ENCODE results near the gene DLX3.
"Not testable (repeated sequence)": the region's sequence is repeated elsewhere in the genome, so short reads cannot be mapped to it uniquely, and the experiment has no call there.

The DLX3 gene

GRCh38 chr17:49995055-49995738, at the start of gene DLX3:
Gene DLX3 (minus strand): TSS chr17:49995224. CDS start chr17:49994998, 226 bp downstream.
- H3K27ac ChIP-seq (ENCODE audit: low read depth, low read length) = no peak within 1 kb of the TSS
- no peaks in the 10 kb centered on the region for H3K36me3 ChIP-seq (ENCODE audit: control insufficient read depth in 1 of 2, insufficient read depth in 2 of 2, low read length in 2 of 2)
- H3K4me1 ChIP-seq (ENCODE audit: control insufficient read depth in 1 of 2, insufficient read depth in 2 of 2, low read length in 2 of 2) = peaks cover 9 to 36% of the 10 kb centered on the region in 2 donors
- H3K27me3 ChIP-seq (ENCODE audit: control insufficient read depth in 1 of 2, insufficient read depth in 2 of 2, low read length in 2 of 2) = peaks cover 82 to 86% of the 10 kb centered on the region in 2 donors
- H3K4me3 ChIP-seq (ENCODE audit: low read depth in 1 of 2, low read length in 2 of 2) = peak within 1 kb of the TSS; percentile 11 to 55
- no peak within 1 kb of the TSS for H3K9ac ChIP-seq (ENCODE audit: low read depth in 1 of 2, low read length in 2 of 2)
- no peaks in the 10 kb centered on the region for H3K9me3 ChIP-seq (ENCODE audit: control insufficient read depth in 1 of 2, low read length in 2 of 2)

DNA sequence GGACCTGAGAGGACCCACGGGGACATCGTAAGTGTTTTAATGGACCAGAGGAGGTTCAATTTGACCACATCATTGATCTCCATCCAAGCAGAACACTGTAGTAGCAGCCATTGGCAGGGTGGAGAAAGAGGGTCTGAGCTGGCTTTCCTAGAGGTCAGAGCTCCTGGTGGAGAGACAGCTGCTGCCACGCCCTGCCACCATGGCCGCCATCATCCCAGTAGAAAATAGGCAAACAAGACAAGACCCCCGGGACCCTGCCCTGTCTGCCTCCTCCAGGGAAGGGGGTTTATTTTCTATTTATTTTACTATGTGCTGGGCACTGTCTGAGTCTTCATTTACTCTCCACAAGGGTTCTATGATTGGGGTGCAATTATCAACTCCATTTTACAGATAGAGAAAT, 49.5 kb upstream of the DLX3 start:
- H3K27me3 ChIP-seq (ENCODE audit: control insufficient read depth in 1 of 2, insufficient read depth in 2 of 2, low read length in 2 of 2) = no peaks in the 10 kb centered on the region
- no peaks in the 10 kb centered on the region for H3K36me3 ChIP-seq (ENCODE audit: control insufficient read depth in 1 of 2, insufficient read depth in 2 of 2, low read length in 2 of 2)
- H3K27ac ChIP-seq (ENCODE audit: low read depth, low read length) = no peak overlapping the region
- peaks cover 0 to 7% of the 10 kb centered on the region in 2 donors for H3K4me1 ChIP-seq (ENCODE audit: control insufficient read depth in 1 of 2, insufficient read depth in 2 of 2, low read length in 2 of 2)
- no peaks in the 10 kb centered on the region for H3K9me3 ChIP-seq (ENCODE audit: control insufficient read depth in 1 of 2, low read length in 2 of 2)
- H3K9ac ChIP-seq (ENCODE audit: low read depth in 1 of 2, low read length in 2 of 2) = no peak overlapping the region
- H3K4me3 ChIP-seq (ENCODE audit: low read depth in 1 of 2, low read length in 2 of 2) = no peak overlapping the region

GRCh38 chr17:50043290-50044148, 48.5 kb upstream of the DLX3 start:
- Histone ChIP-seq H3K4me3 (ENCODE audit: low read depth in 1 of 2, low read length in 2 of 2) (no peak overlapping the region), H3K9ac (ENCODE audit: low read depth in 1 of 2, low read length in 2 of 2) (no peak overlapping the region), H3K27ac (ENCODE audit: low read depth, low read length) (no peak overlapping the region)

DNA sequence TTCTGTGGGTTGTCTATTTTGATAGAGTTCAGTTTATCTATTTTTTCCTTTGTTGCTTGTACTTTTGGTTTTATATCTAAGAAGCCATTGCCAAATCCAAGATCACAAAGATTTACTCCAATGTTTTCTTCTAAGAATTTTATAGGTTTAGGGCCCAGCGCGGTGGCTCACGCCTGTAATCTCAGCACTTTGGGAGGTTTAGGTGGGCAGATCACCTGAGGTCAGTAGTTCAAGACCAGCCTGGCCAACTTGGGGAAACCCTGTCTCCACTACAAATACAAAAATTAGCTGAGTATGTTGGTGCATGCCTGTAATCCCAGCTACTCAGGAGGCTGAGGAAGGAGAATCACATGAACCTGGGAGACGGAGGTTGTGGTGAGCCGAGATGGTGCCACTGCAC, 47.2 kb upstream of the DLX3 start:
- H3K27me3 ChIP-seq (ENCODE audit: control insufficient read depth in 1 of 2, insufficient read depth in 2 of 2, low read length in 2 of 2) = no peaks in the 10 kb centered on the region
- no peak overlapping the region for H3K9ac ChIP-seq (ENCODE audit: low read depth in 1 of 2, low read length in 2 of 2)
- H3K36me3 ChIP-seq (ENCODE audit: control insufficient read depth in 1 of 2, insufficient read depth in 2 of 2, low read length in 2 of 2) = no peaks in the 10 kb centered on the region
- H3K9me3 ChIP-seq (ENCODE audit: control insufficient read depth in 1 of 2, low read length in 2 of 2) = no peaks in the 10 kb centered on the region
- no peak overlapping the region for H3K4me3 ChIP-seq (ENCODE audit: low read depth in 1 of 2, low read length in 2 of 2)
- no peak overlapping the region for H3K27ac ChIP-seq (ENCODE audit: low read depth, low read length)
- H3K4me1 ChIP-seq (ENCODE audit: control insufficient read depth in 1 of 2, insufficient read depth in 2 of 2, low read length in 2 of 2) = peaks cover 0 to 10% of the 10 kb centered on the region in 2 donors

More at GRCh38 chr17:50043290-50044148, 48.5 kb upstream of the DLX3 start:
- no peaks in the 10 kb centered on the region for H3K9me3 ChIP-seq (ENCODE audit: control insufficient read depth in 1 of 2, low read length in 2 of 2)
- no peaks in the 10 kb centered on the region for H3K27me3 ChIP-seq (ENCODE audit: control insufficient read depth in 1 of 2, insufficient read depth in 2 of 2, low read length in 2 of 2)
- peaks cover 0 to 7% of the 10 kb centered on the region in 2 donors for H3K4me1 ChIP-seq (ENCODE audit: control insufficient read depth in 1 of 2, insufficient read depth in 2 of 2, low read length in 2 of 2)
- no peaks in the 10 kb centered on the region for H3K36me3 ChIP-seq (ENCODE audit: control insufficient read depth in 1 of 2, insufficient read depth in 2 of 2, low read length in 2 of 2)

DNA sequence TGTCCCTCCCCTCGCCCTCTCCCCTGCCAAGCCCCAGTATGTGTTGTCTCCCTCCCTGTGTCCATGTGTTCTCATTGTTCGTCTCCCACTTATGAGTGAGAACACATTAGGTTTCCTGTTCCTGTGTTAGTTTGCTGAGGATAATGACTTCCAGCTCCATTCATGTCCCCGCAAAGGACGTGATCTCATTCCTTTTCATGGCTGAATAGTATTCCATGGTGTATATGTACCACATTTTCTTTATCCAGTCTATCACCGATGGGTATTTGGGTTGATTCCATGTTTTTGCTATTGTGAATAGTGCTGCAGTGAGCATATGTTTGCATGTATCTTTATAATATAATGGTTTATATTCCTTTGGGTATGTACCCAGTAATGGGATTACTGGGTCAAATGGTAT, 45.5 kb upstream of the DLX3 start:
- H3K4me3 ChIP-seq (ENCODE audit: low read depth in 1 of 2, low read length in 2 of 2); H3K9ac ChIP-seq (ENCODE audit: low read depth in 1 of 2, low read length in 2 of 2); H3K27me3 ChIP-seq (ENCODE audit: control insufficient read depth in 1 of 2, insufficient read depth in 2 of 2, low read length in 2 of 2); H3K9me3 ChIP-seq (ENCODE audit: control insufficient read depth in 1 of 2, low read length in 2 of 2); H3K36me3 ChIP-seq (ENCODE audit: control insufficient read depth in 1 of 2, insufficient read depth in 2 of 2, low read length in 2 of 2); H3K27ac ChIP-seq (ENCODE audit: low read depth, low read length): not testable (repeated sequence)
- peaks cover 11 to 25% of the 10 kb centered on the region in 2 donors for H3K4me1 ChIP-seq (ENCODE audit: control insufficient read depth in 1 of 2, insufficient read depth in 2 of 2, low read length in 2 of 2)

DNA sequence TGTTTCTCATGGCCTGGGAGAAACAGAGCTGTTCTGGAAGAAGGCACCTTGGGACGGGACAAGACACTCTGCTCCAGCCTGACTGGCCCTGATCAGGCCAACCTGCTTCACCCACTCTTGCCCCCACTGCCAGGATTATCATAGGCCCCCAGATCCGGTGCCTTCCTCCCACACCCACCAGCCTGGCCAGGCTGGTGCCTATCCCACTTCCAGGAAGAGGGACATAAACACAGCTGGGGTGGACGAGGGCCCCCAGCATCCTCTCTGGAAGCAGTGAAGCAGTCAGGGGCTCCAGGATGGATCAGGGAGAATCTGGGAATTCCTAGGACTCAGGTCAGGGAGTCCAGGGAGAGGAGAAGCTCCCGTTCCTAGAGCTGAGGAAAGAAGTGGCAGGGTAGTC, 44.0 kb upstream of the DLX3 start:
- no peaks in the 10 kb centered on the region for H3K36me3 ChIP-seq (ENCODE audit: control insufficient read depth in 1 of 2, insufficient read depth in 2 of 2, low read length in 2 of 2)
- peaks cover 11 to 19% of the 10 kb centered on the region in 2 donors for H3K4me1 ChIP-seq (ENCODE audit: control insufficient read depth in 1 of 2, insufficient read depth in 2 of 2, low read length in 2 of 2)
- no peak overlapping the region for H3K9ac ChIP-seq (ENCODE audit: low read depth in 1 of 2, low read length in 2 of 2)
- no peaks in the 10 kb centered on the region for H3K9me3 ChIP-seq (ENCODE audit: control insufficient read depth in 1 of 2, low read length in 2 of 2)
- H3K27me3 ChIP-seq (ENCODE audit: control insufficient read depth in 1 of 2, insufficient read depth in 2 of 2, low read length in 2 of 2) = no peaks in the 10 kb centered on the region
- no peak overlapping the region for H3K27ac ChIP-seq (ENCODE audit: low read depth, low read length)
- H3K4me3 ChIP-seq (ENCODE audit: low read depth in 1 of 2, low read length in 2 of 2) = no peak overlapping the region

GRCh38 chr17:50037321-50038107, 42.5 kb upstream of the DLX3 start:
- no peak overlapping the region for H3K9ac ChIP-seq (ENCODE audit: low read depth in 1 of 2, low read length in 2 of 2)
- H3K4me3 ChIP-seq (ENCODE audit: low read depth in 1 of 2, low read length in 2 of 2) = no peak overlapping the region
- no peak overlapping the region for H3K27ac ChIP-seq (ENCODE audit: low read depth, low read length)

GRCh38 chr17:50036455-50037261, 41.6 kb upstream of the DLX3 start:
- Histone ChIP-seq H3K4me1 (ENCODE audit: control insufficient read depth in 1 of 2, insufficient read depth in 2 of 2, low read length in 2 of 2) (peaks cover 11 to 19% of the 10 kb centered on the region in 2 donors), H3K9me3 (ENCODE audit: control insufficient read depth in 1 of 2, low read length in 2 of 2) (no peaks in the 10 kb centered on the region), H3K27ac (ENCODE audit: low read depth, low read length) (no peak overlapping the region), H3K36me3 (ENCODE audit: control insufficient read depth in 1 of 2, insufficient read depth in 2 of 2, low read length in 2 of 2) (no peaks in the 10 kb centered on the region), H3K4me3 (ENCODE audit: low read depth in 1 of 2, low read length in 2 of 2) (no peak overlapping the region), H3K9ac (ENCODE audit: low read depth in 1 of 2, low read length in 2 of 2) (no peak overlapping the region), H3K27me3 (ENCODE audit: control insufficient read depth in 1 of 2, insufficient read depth in 2 of 2, low read length in 2 of 2) (no peaks in the 10 kb centered on the region)

More at GRCh38 chr17:50037321-50038107, 42.5 kb upstream of the DLX3 start:
- Histone ChIP-seq H3K4me1 (ENCODE audit: control insufficient read depth in 1 of 2, insufficient read depth in 2 of 2, low read length in 2 of 2) (peaks cover 11 to 19% of the 10 kb centered on the region in 2 donors), H3K27me3 (ENCODE audit: control insufficient read depth in 1 of 2, insufficient read depth in 2 of 2, low read length in 2 of 2) (no peaks in the 10 kb centered on the region), H3K36me3 (ENCODE audit: control insufficient read depth in 1 of 2, insufficient read depth in 2 of 2, low read length in 2 of 2) (no peaks in the 10 kb centered on the region), H3K9me3 (ENCODE audit: control insufficient read depth in 1 of 2, low read length in 2 of 2) (no peaks in the 10 kb centered on the region)

- H3K27ac ChIP-seq (ENCODE audit: low read depth, low read length) = no peak overlapping the region
- peaks cover 11 to 19% of the 10 kb centered on the region in 2 donors for H3K4me1 ChIP-seq (ENCODE audit: control insufficient read depth in 1 of 2, insufficient read depth in 2 of 2, low read length in 2 of 2)
These were observed 40.9 kb upstream of the DLX3 start for GRCh38 chr17:50035945-50036344.

More at GRCh38 chr17:50035945-50036344, 40.9 kb upstream of the DLX3 start:
- H3K27me3 ChIP-seq (ENCODE audit: control insufficient read depth in 1 of 2, insufficient read depth in 2 of 2, low read length in 2 of 2) = no peaks in the 10 kb centered on the region
- H3K9me3 ChIP-seq (ENCODE audit: control insufficient read depth in 1 of 2, low read length in 2 of 2) = no peaks in the 10 kb centered on the region
- H3K36me3 ChIP-seq (ENCODE audit: control insufficient read depth in 1 of 2, insufficient read depth in 2 of 2, low read length in 2 of 2) = no peaks in the 10 kb centered on the region
- H3K9ac ChIP-seq (ENCODE audit: low read depth in 1 of 2, low read length in 2 of 2) = no peak overlapping the region
- H3K4me3 ChIP-seq (ENCODE audit: low read depth in 1 of 2, low read length in 2 of 2) = no peak overlapping the region

All from duodenal mucosa (tissue), 2 donors.